ENCODE results near the gene CPN2. TPM values are rescaled to one million over a fixed set of nuclear protein-coding genes. Genes with fewer than 3 reads are reported as not detected.

CPN2 gene
- total and polyA plus RNA-seq, 2 of the 8 experiments (the other 6 are each of a cell fraction or from before 2014, with no cell fraction given), result 0.03 TPM; not detected in 1

GRCh38 chr3:194397757-194398312 is 46.7 kb upstream of the CPN2 start (continued):
- TF ChIP-seq, protein P1, sequence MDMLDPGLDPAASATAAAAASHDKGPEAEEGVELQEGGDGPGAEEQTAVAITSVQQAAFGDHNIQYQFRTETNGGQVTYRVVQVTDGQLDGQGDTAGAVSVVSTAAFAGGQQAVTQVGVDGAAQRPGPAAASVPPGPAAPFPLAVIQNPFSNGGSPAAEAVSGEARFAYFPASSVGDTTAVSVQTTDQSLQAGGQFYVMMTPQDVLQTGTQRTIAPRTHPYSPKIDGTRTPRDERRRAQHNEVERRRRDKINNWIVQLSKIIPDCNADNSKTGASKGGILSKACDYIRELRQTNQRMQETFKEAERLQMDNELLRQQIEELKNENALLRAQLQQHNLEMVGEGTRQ (IDR thresholded peaks at IDR 0.05; ENCODE audit: low read length), result no peak
- TF ChIP-seq BACH1 (IDR thresholded peaks at IDR 0.05; ENCODE audit: low read length) (no peak), HDAC2 (IDR thresholded peaks at IDR 0.05; ENCODE audit: borderline replicate concordance in 1 of 2, low read depth in 2 of 2, low read length in 2 of 2) (no peak), NRF1 (IDR thresholded peaks at IDR 0.05; ENCODE audit: low read depth, low read length) (no peak), SUZ12 (IDR thresholded peaks at IDR 0.05; ENCODE audit: low read length) (peak; percentile 89), TCF12 (IDR thresholded peaks at IDR 0.05; ENCODE audit: low read depth, low read length) (no peak), CEBPB (IDR thresholded peaks at IDR 0.05; ENCODE audit: low read depth, low read length) (no peak), ASH2L (IDR thresholded peaks at IDR 0.05; ENCODE audit: low read length) (no peak), BRCA1 (IDR thresholded peaks at IDR 0.05; ENCODE audit: low read depth, low read length) (no peak), SP1 (IDR thresholded peaks at IDR 0.05; ENCODE audit: low read depth, low read length) (no peak)

Measured in H1 (cell line).